GM13976 (cell line): Measurements from ENCODE around the gene FCER1G.

Experiments used
- DNase-seq: peaks from one replicate; pipeline ENCODE4 v3.0.0; 2012; ENCODE audit warnings: low spot score
- CTCF ChIP-seq: IDR thresholded peaks from 2 replicates; pipeline ENCODE4 v1.5.1; 2012; ENCODE audit warnings: borderline replicate concordance, mild to moderate bottlenecking; ENCODE audit not compliant: insufficient read depth; ENCODE audit errors: extremely low read depth, missing control alignments, control extremely low read depth
- in situ Hi-C: fragments of 300-500 bp; cut with MboI; formaldehyde crosslinking; loops from one replicate; pipeline ENCODE4 v1.12.0; 2022; ENCODE audit warnings: low sequenced_read_pairs, mixed read lengths, inconsistent platforms; ENCODE audit not compliant: unreplicated experiment

The FCER1G gene

DNA sequence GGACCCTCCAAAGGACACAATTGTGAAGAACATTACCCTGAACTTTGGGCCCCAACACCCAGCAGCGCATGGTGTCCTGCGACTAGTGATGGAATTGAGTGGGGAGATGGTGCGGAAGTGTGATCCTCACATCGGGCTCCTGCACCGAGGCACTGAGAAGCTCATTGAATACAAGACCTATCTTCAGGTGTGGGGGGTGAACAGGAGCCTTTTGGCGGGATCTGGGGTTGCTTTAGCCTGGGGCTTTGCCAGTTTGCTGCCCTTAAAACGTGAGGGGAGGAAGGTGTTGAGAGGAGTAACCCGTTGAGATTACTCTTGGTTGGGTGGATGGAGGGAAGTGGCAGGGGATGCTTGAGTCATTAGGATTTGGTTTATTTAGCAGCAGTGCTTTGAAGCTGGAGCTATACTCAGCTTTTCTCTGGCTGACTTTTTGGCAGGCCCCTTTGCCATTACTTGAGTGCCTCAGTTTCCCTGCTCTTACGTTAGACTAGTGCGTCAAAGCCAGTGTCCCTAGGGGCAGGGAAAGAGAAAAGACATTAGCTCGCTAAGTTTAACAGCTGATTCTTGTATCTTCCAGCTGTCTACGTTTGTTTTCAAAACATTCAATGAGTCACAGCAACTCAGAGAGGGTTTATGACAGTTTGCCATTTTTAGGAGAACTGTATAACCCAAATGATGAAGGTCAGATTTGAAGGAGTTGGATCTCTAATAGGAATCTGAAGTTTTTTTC, 8.5 kb upstream of the FCER1G start:
- in situ Hi-C loops = no loop called here
- no peak for DNase-seq
- no peak for TF ChIP-seq CTCF

GRCh38 chr1:161207173-161207572, 7.9 kb upstream of the FCER1G start:
- TF ChIP-seq CTCF = no peak
- DNase-seq = no peak
- in situ Hi-C loops = no loop called here

DNA sequence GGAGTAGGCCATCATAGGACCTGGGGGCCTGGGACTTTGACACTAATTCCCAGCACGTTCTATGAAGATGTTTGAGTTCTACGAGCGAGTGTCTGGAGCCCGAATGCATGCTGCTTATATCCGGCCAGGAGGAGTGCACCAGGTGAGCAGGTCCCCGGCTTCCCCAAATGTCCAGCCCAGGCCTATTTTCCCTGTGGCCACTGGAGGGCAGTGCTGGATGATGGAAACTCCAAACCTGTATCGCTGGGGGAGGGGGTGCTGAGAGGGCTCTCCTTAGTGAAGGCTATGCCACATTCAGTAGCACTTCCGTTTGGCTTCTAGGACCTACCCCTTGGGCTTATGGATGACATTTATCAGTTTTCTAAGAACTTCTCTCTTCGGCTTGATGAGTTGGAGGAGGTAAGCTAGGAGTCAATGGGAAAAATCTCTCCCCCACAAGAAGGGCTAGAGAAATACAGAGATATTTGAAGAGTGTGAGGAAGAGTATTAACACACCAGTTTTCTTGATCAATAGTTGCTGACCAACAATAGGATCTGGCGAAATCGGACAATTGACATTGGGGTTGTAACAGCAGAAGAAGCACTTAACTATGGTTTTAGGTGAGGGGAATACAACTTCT, 5.2 kb upstream of the FCER1G start:
- in situ Hi-C loops = no loop called here
- peak; percentile 85 for TF ChIP-seq CTCF
- DNase-seq = peak; percentile 74

- in situ Hi-C loops = no loop called here
- DNase-seq = no peak
- TF ChIP-seq CTCF = no peak
These were observed 726 bp upstream of the FCER1G start for GRCh38 chr1:161214369-161214768.

DNA sequence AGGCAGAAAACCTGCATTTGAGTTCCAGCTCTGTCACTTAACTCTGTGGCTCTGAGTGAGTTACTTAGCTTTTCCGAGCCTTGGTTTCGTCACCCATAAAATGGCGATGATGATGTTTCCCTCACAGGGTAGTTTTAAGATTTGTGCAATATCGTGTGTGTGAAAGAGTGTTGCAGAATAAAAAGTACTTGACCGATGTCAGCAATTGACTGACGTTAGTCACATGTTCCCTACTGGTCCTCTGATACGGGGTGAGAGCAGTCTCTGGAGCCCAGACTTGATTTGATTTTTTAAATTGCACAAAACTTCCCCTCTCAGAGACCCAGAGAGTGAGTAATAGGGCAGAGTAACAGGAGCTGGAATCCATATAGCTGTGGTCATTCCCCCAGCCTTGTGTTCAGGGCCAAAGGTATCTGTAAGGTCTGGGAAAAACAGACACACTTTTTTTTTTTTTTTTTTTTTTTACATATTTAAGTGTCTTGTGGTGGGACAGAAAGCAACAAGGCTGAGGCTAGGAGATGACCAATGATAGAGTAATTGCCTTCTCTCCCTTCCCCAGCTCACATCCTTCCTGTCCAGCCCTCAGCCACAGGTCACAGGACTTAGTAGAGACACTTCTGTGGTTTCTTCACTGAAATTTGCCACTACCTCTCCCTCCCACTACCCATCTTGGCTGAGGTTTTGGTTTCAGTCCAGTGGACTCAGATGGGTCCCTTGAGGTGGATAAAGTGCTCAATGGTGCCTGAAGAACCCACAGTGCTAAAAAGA, 2.0 kb downstream of the FCER1G start:
- in situ Hi-C loops = no loop called here
- peak; percentile 62 for DNase-seq
- TF ChIP-seq CTCF = no peak

- no peak for TF ChIP-seq CTCF
- no peak for DNase-seq
- in situ Hi-C loops = no loop called here
These were observed 2.7 kb downstream of the FCER1G start for GRCh38 chr1:161217831-161218230.
